Stimulated activated CD4-positive, alpha-beta T cell treated with anti-CD3 and anti-CD28 coated beads, Interleukin-1b, Interleukin-23, amount 100 ng/mL, for 1 hour (primary cell): Measurements from ENCODE around the gene PLD5.

Source experiments
- DNase-seq, 2 donors: peaks; one replicate each; pipeline ENCODE4 v3.0.0-alpha.2; 2020; ENCODE audit warnings: low read depth in 2 of 2

Gene PLD5

GRCh38 chr1:242524571-242525359 lies at the start of gene PLD5:
Gene PLD5 (minus strand): TSS chr1:242524697.
- no peak for DNase-seq

- DNase-seq, result no peak
Observed at GRCh38 chr1:242569867-242570266, 45.4 kb upstream of the PLD5 start.

- no peak for DNase-seq
Observed at GRCh38 chr1:242568666-242569065, 44.2 kb upstream of the PLD5 start.

GRCh38 chr1:242567596-242567995 lies 43.1 kb upstream of the PLD5 start:
- no peak for DNase-seq

- DNase-seq, result no peak
Observed at GRCh38 chr1:242556759-242557158, 32.3 kb upstream of the PLD5 start.

GRCh38 chr1:242556276-242556675 lies 31.8 kb upstream of the PLD5 start:
- DNase-seq, result no peak

GRCh38 chr1:242554577-242554976 lies 30.1 kb upstream of the PLD5 start:
- no peak for DNase-seq

GRCh38 chr1:242546849-242547729 lies 22.6 kb upstream of the PLD5 start:
- no peak for DNase-seq

- no peak for DNase-seq
Observed at GRCh38 chr1:242546441-242546840, 21.9 kb upstream of the PLD5 start.

GRCh38 chr1:242544071-242544470 lies 19.6 kb upstream of the PLD5 start:
- DNase-seq, result no peak

- no peak for DNase-seq
Observed at GRCh38 chr1:242542271-242542670, 17.8 kb upstream of the PLD5 start.

- DNase-seq, result no peak
Observed at GRCh38 chr1:242535986-242536385, 11.5 kb upstream of the PLD5 start.

- no peak for DNase-seq
Observed at GRCh38 chr1:242534753-242535152, 10.3 kb upstream of the PLD5 start.

GRCh38 chr1:242530761-242531160 lies 6.3 kb upstream of the PLD5 start:
- DNase-seq, result no peak

- no peak for DNase-seq
Observed at GRCh38 chr1:242525769-242526168, 1.3 kb upstream of the PLD5 start.

GRCh38 chr1:242525360-242525722 lies 844 bp upstream of the PLD5 start:
- DNase-seq, result no peak

GRCh38 chr1:242523719-242524570 lies 552 bp downstream of the PLD5 start:
- DNase-seq, result no peak

- no peak for DNase-seq
Observed at GRCh38 chr1:242522996-242523718, 1.3 kb downstream of the PLD5 start.

- no peak for DNase-seq
Observed at GRCh38 chr1:242522304-242522945, 2.1 kb downstream of the PLD5 start.

- DNase-seq, result no peak
Observed at GRCh38 chr1:242515555-242515954, 8.9 kb downstream of the PLD5 start.

- no peak for DNase-seq
Observed at GRCh38 chr1:242506724-242507123, 17.8 kb downstream of the PLD5 start.
